Daoy (cell line): ENCODE results near the gene FKBP3. TPM values are rescaled to one million over a fixed set of nuclear protein-coding genes. Genes with fewer than 3 reads are reported as not detected.
"Not testable (repeated sequence)": the region's sequence is repeated elsewhere in the genome, so short reads cannot be mapped to it uniquely, and the experiment has no call there.

Experiments used
- DNase-seq: peaks from one replicate; pipeline ENCODE4 v3.0.0-alpha.2; 2015; ENCODE audit warnings: low read depth
- total RNA-seq: library from RNA; depleted of rRNA; stranded (reverse); fragments of >200 nt; shearing (Covaris generic); gene quantifications from 2 replicates; pipeline ENCODE4 v1.2.3, GENCODE V29; 2014

Gene FKBP3
- total RNA-seq, 1 experiment from 2014 or later, result 64.6 TPM

DNA sequence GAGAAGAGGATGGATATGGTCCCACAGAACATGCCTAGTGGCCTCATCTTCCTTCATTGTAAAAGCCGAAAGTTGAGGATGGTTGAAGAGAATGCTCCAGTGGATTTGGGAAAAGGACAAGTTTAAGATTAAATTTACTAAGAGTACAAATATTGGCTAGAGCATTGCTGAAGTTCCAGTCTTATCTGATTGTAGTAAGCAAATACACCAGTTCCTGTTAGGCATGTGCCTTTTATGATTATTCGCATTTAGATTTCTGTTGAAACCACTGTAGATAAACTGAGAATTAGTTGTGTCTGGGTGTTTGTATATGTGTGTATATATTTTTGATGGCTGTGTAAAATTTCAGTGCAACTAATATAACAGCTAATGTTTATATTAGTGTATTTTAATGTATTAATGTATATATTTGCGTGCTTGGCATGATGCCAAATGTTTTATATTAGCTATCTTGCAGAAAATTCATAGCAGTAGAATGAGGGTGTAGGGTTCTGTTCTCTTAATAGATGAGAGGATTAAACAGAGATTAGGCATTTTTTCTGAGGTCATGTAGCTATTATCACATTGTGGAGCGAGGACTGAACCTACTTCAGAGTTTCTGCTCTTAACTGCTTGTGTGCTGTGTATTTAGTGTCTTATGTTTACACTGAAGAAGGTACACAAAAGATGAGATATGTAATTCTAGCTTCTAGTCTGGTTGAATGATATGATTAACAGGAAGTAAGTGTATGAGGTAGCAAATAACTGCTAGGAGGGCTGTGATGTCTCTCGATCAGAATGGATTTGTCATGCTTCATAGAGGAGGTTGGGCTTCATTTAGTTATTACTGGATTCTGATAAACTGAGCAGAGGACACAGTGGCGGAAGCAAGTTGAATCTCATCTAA lies 21.1 kb downstream of the FKBP3 start:
- DNase-seq, result no peak

GRCh38 chr14:45104561-45104960 lies 29.7 kb downstream of the FKBP3 start:
- no peak for DNase-seq

DNA sequence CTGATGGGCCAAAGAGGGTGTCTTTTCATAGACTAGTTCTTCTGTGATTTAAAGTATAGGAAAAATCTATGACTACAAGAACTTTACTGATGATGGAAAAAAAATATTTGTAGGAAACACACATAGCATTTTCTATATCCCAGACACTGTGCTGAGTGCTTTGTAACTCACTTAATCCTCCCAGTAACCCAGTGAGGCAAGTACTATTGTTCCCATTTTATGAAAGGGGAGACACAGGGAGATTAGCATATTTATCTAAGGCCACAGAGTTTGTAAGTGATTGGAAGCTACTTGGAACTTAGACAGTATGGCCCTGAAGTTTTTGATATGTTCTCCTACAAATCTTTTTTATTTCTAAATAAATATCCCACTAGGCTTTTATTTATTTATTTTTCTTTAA lies 30.5 kb downstream of the FKBP3 start:
- no peak for DNase-seq

DNA sequence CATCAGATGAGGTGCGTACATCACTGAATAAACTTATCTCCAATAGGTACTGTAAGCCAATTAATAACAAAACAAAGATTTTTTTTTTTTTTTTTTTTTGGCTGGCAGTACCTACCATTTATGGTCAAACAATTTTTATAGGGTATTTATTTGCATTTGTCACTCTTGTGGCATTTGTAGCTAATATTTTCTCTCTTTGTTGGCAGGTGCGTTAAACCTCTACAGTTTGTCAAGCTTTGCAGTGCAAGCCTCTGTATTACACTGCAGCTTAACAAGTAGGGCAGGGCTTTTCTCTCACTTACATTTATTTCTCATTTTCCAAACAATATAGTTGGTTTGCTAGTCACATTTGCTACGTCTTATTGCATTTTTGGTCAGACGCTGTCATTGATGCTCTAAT lies 38.1 kb downstream of the FKBP3 start:
- DNase-seq, result no peak

DNA sequence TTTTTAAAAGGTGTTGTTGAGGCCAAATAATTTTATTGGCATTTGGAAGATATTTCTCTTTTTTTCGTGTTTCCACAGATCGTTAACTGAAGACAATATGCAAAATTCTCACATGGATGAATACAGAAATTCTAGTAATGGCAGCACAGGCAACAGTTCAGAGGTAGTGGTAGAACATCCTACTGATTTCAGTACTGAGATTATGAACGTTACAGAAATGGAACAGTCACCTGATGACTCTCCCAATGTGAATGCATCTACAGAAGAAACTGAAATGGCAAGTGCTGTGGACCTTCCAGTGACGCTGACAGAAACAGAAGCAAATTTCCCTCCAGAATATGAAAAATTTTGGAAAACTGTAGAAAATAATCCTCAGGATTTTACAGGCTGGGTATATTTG lies 39.1 kb downstream of the FKBP3 start:
- DNase-seq, result no peak

DNA sequence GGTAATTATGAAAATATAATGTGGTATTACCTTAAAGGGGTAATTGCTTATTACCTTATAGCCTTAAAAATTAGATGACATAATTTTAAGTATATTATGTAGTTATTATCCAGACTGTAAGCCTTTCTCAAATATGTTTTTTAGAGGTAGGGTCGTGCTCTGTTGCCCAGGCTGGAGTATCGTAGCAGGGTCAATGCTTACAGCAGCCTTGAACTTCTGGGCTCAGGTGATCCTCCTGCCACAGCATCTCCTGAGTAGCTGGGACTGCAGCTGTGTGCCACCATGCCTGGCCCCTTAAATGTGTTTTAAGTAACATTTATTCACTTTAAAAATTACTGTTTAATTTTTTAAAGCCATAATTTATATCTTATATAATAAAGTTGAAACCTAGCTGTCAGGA lies 40.0 kb downstream of the FKBP3 start:
- DNase-seq, result no peak

DNA sequence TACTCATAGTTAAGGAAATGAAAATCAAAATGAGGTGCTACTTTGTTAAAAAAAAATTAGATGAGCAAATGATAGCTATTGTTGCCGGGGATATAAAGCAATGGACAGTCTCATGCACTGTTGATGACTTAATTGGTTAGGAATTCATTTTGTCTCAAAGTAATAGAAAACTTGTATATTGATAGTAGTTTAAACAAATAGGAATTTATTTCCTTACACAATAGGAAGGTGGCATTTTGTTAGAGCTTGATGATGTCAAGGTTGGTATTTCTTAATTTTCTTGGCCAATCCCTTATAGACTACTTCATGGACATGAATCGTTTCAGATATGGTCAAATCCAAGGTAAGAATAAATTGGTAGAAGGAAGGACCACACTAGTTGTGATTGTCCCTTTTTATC lies 42.6 kb downstream of the FKBP3 start:
- no peak for DNase-seq

DNA sequence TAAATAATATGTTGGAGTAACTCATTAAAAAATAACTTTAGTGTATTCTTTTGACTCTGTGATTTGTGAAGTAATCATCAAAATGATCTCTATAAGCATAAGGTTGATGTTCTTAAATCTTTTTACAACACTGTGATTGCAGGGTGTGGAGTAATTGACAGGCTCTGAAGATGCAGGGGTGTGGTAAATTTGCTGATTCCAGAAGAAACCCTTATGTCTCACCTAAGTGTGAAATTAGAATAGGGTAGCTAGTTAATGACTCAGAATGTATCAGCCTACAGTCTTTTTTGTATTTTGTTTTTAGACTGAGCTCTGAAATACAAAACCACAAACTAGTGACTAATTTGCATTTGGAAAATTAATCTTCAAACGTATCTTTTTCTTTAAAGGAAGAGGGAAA lies 44.5 kb downstream of the FKBP3 start:
- peak; percentile 15 for DNase-seq

- no peak for DNase-seq
Measured at GRCh38 chr14:45084946-45085346, 49.3 kb downstream of the FKBP3 start.

GRCh38 chr14:45083976-45084722 lies 50.1 kb downstream of the FKBP3 start, which contains the start of gene PRPF39:
Gene PRPF39, plus strand, starts transcription at chr14:45084116. Its CDS starts 11,124 bp downstream, at chr14:45095240.
- peak; percentile 99 for DNase-seq

DNA sequence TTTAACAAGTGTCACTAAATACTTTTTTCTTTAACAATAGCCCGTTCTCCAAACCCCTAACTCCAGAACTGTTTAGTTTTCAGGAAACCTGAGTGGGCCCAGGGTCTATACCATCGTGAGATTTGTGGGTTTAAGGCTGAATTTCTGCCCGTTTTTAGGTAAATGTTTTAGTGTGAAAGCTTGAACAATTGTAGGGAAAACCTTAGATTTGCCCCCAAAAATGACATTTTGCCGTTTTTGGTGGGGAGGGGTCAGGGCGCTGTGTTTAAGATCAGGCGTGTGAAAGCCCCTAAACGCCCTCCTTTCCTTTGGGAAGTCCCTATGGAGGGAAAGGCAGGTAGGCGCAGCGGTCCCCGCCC lies 50.7 kb downstream of the FKBP3 start:
- DNase-seq, result no peak

DNA sequence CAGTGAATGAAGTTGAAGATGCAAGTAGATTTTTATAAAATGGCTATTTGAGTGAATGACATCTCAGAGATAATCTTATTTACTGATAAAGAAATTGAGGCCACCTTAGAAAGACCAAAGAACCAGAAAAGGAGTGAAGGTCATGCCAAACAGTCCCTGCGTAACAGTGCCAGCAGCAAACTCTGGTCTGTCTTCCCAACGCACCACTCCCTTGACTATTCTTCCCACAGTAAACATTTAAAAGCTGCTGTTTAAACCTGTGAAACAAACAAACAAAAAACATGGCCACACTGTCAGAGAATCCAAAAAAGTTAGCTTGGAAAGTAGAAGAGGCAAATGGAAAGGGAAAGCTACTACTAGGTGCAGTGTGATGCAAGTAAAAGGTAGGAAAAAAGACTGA lies 51.9 kb downstream of the FKBP3 start:
- DNase-seq, result no peak

- not testable (repeated sequence) for DNase-seq
Measured at GRCh38 chr14:45081096-45081495, 53.2 kb downstream of the FKBP3 start.

GRCh38 chr14:45080416-45080968 lies 53.8 kb downstream of the FKBP3 start:
- DNase-seq, result not testable (repeated sequence)

DNA sequence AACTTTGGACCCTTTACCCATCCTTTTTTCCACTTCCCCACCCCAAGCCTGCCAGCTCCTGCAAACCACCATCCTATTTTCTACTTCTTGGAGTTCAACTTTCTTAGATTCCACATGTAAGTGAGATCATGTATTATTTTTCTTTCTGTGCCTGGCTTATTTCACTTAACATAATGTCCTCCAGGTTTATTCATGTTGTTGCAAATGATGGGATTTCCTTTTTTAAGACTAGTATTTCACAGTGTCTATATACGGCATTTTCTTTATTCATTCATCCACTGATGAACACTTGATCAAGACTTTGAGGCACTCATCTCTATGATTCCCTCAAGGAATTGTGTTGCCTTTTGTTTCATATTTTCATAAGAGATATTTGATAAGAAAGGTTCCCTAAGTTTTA lies 56.0 kb downstream of the FKBP3 start:
- DNase-seq, result no peak

DNA sequence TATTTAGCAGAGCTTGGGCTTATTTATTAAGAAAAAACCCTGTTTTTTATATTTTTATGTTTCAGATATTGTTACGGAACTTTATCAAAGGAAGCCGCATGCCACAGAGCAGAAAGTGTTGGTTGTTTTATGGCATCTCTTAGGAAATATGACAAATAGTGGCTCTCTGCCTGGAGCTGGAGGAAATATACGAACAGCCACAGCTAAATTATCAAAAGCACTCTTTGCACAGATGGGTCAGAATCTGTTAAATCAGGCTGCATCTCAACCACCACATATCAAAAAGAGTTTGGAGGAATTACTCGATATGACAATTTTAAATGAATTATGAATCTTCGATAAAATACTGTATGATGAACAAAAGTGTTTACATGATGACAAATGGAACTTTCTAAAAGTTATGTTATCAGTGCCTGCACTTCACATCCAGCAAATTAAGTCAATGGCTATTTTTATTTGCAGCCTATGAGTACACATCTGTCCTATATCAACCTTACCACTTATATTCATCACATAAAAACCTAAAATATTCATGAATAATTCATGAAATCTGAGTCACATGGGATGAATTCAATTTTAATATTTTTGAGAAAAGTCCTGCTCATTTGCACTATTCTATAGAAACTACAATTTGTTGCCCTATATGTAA lies 60.9 kb downstream of the FKBP3 start:
- DNase-seq, result no peak

GRCh38 chr14:45072126-45072525 lies 62.2 kb downstream of the FKBP3 start:
- no peak for DNase-seq

DNA sequence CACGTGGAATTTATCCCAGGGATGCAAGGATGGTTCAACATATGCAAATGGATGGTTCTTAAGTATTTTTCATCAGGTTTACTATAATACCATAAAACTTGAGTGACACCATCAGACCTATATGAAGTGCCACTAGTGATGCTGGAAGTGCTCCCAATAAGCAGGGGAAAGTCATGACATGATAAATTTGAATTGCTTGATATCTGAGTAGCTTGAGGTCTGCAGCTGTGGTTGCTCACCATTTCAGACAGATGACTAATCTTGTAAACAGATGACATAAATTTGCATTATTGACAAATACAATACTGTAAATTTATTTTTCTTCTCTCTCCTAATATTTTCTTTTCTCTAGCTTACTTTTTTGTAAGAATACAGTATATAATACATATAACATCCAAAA lies 64.1 kb downstream of the FKBP3 start:
- no peak for DNase-seq

DNA sequence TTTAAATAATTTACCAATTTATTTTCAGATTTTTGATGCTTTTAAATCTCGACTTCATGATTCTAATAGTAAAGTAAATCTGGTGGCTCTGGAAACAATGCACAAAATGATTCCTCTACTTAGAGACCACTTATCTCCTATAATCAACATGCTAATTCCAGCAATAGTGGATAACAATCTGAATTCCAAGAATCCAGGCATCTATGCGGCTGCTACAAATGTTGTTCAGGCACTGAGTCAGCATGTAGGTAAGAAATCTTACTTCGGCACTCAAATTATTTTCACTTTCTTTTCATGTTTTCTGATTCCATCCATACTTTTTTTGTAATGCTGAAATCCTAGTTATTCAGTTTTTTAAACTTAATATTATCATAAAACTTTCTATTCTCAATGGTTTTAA lies 65.9 kb downstream of the FKBP3 start:
- DNase-seq, result no peak

DNA sequence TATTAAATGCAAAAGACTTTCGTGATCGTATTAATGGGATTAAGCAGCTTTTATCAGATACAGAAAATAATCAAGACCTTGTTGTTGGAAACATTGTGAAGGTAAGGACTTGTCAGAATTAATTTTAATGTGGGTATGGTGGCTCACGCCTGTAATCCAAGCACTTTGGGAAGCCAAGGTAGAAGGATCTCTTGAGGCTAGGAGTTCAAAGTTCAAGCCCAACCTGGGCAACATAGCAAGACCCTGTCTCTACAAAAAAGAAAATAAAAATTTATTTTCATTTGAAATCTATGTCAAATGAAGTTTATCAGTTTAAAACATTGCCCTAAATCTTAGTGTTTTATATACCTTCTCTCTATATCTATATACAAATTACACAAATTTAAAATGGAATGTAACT lies 67.6 kb downstream of the FKBP3 start:
- no peak for DNase-seq

GRCh38 chr14:45065956-45066355 lies 68.3 kb downstream of the FKBP3 start:
- no peak for DNase-seq
